HG03378 (cell line): ENCODE measurements around the gene ZNF525.
"Not testable (repeated sequence)": the region's sequence is repeated elsewhere in the genome, so short reads cannot be mapped to it uniquely, and the experiment has no call there.

ENCODE experiments used
- ATAC-seq: cut with Tn5 transposase; IDR thresholded peaks from one replicate; pipeline ENCODE4 v1.9.1; 2021; ENCODE audit warnings: mild to moderate bottlenecking, moderate library complexity; ENCODE audit not compliant: unreplicated experiment

Gene ZNF525

GRCh38 chr19:53394974-53395839 is 29.7 kb downstream of the ZNF525 start, which contains the start of gene ZNF765:
Gene ZNF765 (plus strand): TSS chr19:53395149. CDS start chr19:53398016, 2,867 bp downstream.
- no peak for ATAC-seq

- ATAC-seq = not testable (repeated sequence)
Observed at GRCh38 chr19:53395840-53396524, 30.5 kb downstream of the ZNF525 start.

DNA sequence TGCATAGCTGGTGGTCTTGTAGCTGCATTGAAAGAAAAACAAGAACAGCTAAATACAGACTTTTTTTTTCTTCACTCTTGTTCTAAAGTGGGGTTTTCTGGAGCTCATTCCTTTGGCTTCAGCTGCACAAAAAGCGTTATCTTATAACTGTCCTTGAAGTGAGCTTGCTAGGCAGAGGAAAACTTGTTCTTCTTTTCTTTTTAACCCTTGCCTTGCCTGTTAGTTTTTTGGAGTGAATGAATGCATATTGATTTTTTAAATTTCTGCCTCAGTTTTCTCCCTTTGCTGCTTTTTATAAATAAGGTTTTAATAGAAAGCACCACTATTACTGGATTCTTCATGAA is 31.0 kb downstream of the ZNF525 start:
- ATAC-seq = no peak

- not testable (repeated sequence) for ATAC-seq
Observed at GRCh38 chr19:53397918-53398317, 32.4 kb downstream of the ZNF525 start.

DNA sequence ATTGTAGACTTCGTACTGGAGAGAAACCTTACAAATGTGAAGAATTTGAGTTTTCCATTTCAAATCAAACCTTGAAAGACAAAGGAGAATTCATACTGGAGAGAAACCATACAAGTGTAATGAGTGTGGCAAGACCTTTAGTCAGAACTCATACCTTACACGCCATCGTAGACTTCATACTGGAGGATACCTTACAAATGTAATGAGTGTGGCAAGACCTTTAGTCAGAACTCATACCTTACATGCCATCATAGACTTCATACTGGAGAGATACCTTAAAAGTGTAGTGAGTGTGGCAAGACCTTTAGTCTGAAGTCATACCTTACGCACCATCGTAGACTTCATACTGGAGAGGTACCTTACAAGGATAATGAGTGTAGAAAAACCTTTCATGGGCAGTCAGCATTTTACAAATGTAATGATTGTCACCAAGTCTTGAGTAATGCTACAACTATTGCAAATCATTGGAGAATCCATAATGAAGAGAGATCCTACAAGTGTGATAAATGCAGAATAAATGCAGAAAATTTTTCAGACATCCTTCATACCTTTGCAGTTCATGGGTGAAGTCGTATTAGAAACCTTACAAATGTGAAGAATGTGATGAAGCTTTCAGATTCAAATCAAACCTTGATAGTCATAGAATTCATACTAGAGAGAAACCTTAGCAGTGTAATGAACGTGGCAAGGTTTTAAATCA is 44.1 kb downstream of the ZNF525 start:
- no peak for ATAC-seq

GRCh38 chr19:53420520-53421315 is 55.2 kb downstream of the ZNF525 start:
- not testable (repeated sequence) for ATAC-seq

DNA sequence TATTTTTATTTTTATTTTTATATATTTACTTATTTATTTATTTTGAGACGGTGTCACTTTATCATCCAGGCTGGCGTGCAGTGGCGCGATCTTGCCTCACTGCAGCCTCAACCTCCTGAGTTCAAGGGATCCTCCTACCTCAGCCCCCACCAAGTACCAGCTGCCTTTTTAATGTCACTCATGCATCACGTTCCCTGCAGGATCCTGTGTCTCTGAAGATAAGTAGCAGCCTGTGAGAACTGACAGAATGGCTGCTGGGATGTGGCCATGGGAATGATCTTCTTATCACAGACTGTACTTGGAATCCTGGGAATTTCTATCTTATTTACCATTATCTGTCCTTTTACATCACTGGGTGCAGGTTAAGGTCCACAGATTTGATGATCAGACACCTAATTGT is 57.0 kb downstream of the ZNF525 start:
- ATAC-seq = no peak

DNA sequence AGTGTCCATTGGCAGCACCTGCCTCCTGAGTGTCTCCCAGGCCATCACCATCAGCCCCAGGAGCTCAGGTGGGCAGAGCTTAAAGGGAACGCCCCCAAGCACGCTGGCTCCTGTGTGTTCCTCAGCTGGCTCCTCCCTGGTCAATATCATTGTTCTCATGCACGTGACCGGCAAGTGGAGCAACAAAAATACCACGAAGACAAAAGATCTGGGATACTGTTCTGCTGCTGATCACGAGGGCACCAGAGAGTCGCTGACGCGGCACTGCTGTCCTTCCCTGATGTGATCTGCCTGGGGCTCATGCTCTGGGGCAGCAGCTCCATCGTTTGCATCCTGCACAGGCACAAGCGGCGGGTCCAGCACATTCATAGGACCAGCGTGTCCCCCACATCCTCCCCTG is 57.6 kb downstream of the ZNF525 start:
- ATAC-seq = not testable (repeated sequence)

- not testable (repeated sequence) for ATAC-seq
Observed at GRCh38 chr19:53423680-53424079, 58.2 kb downstream of the ZNF525 start.

DNA sequence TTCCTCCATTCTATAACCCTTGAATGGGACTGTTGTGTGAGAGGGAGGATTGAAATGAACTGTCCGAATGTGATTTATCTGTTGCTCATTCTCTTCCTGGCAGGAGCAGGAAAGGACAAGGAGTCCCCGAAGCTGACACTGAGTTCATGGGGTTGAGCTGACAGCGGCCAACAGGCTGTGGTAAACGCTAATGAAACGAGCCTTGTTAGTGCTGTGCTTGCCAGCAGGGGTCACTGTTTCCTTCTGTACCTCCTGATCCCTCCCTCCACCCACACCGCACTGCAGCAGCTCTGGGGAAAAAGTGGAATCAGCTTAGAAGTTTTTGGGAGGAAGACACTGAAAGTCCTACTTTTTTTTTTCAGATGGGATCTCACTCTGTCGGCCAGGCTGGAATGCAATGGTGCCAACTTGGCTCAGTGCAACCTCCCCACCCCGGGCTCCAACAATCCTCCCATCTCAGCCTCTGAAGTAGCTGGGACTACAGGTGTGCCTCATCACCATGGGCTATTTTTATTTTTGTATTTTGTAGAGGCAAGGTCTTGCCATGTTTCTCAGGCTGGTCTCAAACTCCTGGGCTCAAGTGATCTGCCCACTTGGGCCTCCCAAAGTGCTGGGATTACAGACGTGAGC is 59.6 kb downstream of the ZNF525 start:
- ATAC-seq = no peak

DNA sequence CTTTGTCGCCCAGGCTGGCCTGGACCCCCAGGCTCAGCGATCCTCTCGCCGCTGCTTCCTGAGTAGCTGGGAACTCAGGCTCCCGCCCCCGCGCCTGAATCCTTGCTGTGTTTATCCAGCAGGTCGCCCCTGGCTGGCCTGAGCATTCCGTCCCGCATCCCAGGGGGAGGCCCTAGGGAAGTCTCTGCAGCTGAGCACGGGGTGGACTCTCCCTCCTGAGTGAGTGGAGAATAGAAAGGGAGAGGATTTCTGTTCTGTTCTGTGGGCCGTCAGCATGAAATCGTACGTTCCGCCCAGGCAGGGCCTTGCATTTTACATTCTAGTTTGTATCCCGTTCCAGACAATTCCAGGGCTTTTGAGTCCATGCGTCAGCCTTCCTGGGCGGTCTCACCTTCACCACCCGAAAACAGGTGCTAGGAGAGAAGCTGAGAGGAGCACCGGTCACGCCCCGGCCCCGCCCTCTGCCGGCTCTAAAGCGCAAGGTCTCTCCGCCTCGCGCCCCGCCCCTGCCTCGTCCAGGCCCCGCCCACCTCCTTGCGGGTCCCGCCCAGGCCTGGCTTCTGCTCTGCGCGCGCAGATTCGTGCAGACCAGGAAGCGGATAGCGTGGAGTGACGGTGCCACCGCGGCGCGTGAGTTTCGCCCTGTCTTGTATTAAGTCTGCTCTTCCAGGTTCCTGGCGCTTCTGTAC is 66.0 kb downstream of the ZNF525 start, which contains the start of gene ZNF761:
ZNF761 (plus strand) TSS at position 586 of the 689 bp plus-strand sequence. CDS start 15,285 bp downstream, outside the sequence.
- peak; percentile 81 for ATAC-seq

- peak; percentile 37 for ATAC-seq
Observed at GRCh38 chr19:53432088-53432661, 66.7 kb downstream of the ZNF525 start.
